Measurements from ENCODE around the gene AP2A1. TPM values are rescaled to one million over a fixed set of nuclear protein-coding genes. Genes with fewer than 3 reads are reported as not detected.

The AP2A1 gene
- total and polyA plus RNA-seq, 9 of the 15 experiments (the other 6 are each of a cell fraction or from before 2014, with no cell fraction given) = 0.55 to 150 (median 31.9) TPM

GRCh38 chr19:49749055-49749716, 17.6 kb upstream of the AP2A1 start (continued):
- TF ChIP-seq CREBBP (IDR thresholded peaks at IDR 0.05; ENCODE audit: low read depth, low read length) (no peak), ZBTB12 (CRISPR knock-in tag; IDR thresholded peaks at IDR 0.05) (no peak), HCFC1 (IDR thresholded peaks at IDR 0.05; ENCODE audit: low read depth, low read length) (peak; percentile 89), CREM (IDR thresholded peaks at IDR 0.05; ENCODE audit: low read depth) (peak; percentile 39; the same call in 1 of the 2 replicates), ZBTB17 (CRISPR knock-in tag; IDR thresholded peaks at IDR 0.05) (no peak), PRDM10 (IDR thresholded peaks at IDR 0.05; ENCODE audit: partially characterized antibody) (peak; percentile 49), MCM3 (IDR thresholded peaks at IDR 0.05) (no peak), ZEB2 (IDR thresholded peaks at IDR 0.05) (no peak), TCF3 (CRISPR knock-in tag; IDR thresholded peaks at IDR 0.05) (no peak), ZBTB26 (CRISPR knock-in tag; IDR thresholded peaks at IDR 0.05) (no peak), MED1 (CRISPR knock-in tag; IDR thresholded peaks at IDR 0.05; ENCODE audit: borderline replicate concordance) (no peak), SMARCA4 (IDR thresholded peaks at IDR 0.05) (no peak), CXXC5 (CRISPR knock-in tag; IDR thresholded peaks at IDR 0.05) (no peak), ZNF121 (CRISPR knock-in tag; conservative IDR thresholded peaks at IDR 0.05) (no peak), RAD51 (IDR thresholded peaks at IDR 0.05; ENCODE audit: borderline replicate concordance, low read depth) (peak; percentile 94)
- TF ChIP-seq, protein P1, sequence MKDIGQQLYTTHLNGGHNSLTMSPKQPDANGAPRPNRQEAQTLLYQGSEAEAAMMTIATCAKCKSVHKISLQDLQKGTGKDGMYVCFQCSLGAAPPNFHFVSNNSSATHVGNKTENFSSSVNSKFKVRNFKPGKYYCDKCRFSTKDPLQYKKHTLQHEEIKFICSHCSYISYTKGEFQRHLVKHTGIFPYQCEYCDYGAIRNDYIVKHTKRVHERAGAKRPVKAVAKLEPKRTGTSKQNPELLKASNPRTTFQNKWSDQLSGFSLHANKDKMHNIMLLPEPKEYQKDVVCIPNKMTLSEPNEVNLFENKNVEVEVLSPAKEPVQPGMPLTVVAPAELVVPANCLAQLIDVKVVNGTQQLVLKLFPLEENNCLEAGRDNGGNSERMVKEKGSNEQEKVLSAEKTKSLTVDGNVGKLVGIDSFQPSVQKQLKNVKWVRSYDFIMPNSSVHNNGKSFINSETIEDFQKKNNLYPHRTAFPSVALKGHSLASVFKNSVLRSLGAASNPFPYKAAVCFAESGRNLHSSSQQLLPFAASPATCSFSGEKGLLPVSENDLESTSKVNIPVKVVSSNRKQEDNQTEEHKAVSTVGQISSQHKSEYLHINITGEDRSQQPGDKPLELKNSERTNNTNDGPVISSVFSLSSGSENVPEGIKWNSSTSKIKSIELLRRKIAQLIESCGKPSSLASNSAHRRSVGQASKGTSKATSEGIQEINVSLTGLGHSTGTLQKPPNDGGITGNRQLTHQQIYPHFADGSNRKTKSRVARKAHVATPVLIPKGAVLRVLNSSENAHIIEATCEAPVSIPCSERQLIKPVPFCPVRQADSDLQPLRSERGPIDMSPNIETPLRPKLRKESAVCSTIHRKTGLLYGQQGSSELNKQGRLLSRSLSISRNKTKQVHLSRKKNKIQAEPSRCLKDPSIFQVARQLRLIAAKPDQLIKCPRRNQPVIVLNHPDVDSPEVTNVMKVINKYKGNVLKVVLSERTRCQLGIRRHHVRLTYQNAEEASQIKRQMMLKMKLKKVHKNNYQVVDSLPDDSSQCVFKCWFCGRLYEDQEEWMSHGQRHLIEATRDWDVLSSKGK (CRISPR knock-in tag; IDR thresholded peaks at IDR 0.05) = no peak
- TF ChIP-seq, protein P2, sequence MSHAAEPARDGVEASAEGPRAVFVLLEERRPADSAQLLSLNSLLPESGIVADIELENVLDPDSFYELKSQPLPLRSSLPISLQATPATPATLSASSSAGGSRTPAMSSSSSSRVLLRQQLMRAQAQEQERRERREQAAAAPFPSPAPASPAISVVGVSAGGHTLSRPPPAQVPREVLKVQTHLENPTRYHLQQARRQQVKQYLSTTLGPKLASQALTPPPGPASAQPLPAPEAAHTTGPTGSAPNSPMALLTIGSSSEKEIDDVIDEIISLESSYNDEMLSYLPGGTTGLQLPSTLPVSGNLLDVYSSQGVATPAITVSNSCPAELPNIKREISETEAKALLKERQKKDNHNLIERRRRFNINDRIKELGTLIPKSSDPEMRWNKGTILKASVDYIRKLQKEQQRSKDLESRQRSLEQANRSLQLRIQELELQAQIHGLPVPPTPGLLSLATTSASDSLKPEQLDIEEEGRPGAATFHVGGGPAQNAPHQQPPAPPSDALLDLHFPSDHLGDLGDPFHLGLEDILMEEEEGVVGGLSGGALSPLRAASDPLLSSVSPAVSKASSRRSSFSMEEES (CRISPR knock-in tag; IDR thresholded peaks at IDR 0.05) = no peak
